Right atrium auricular region (tissue), 2 donors: ENCODE measurements around the gene PSMB7. TPM values are rescaled to one million over a fixed set of nuclear protein-coding genes. Genes with fewer than 3 reads are reported as not detected.
A peak's percentile ranks its signal among the peaks of the same experiment; 100 is the strongest.

Experiments used
- DNase-seq: peaks from one replicate; pipeline ENCODE4 v3.0.0-alpha.2; 2019; ENCODE audit warnings: low spot score
- H3K27ac ChIP-seq, 2 donors: fragments of 200-600 bp; sonication (generic); 1 replicate in 1 of 2; 2 replicates in 1 of 2; pipeline ENCODE4 v1.5.1; 2016 to 2019
- H3K27me3 ChIP-seq, 2 donors: fragments of 200-600 bp; sonication (generic); one replicate each; pipeline versions ENCODE4 v1.5.1 to v1.6.0; 2017 to 2019
- H3K36me3 ChIP-seq: fragments of 200-600 bp; sonication (generic); one replicate; pipeline ENCODE4 v1.5.1; 2016
- H3K4me1 ChIP-seq, 2 donors: fragments of 200-600 bp; sonication (generic); one replicate each; pipeline versions ENCODE4 v1.5.1 to v1.6.0; 2017 to 2019
- H3K4me3 ChIP-seq, 2 donors: fragments of 200-600 bp; sonication (generic); 1 replicate in 1 of 2; 2 replicates in 1 of 2; pipeline ENCODE4 v1.5.1; 2017 to 2019; ENCODE audit warnings: mild to moderate bottlenecking in 1 of 2, moderate library complexity in 1 of 2
- H3K9me3 ChIP-seq, 2 donors: fragments of 200-600 bp; sonication (generic); one replicate each; pipeline ENCODE4 v1.5.1; 2019
- total RNA-seq, 2 donors: library from RNA; depleted of rRNA; stranded (reverse); fragments of >200 nt; gene quantifications; one replicate each; pipeline ENCODE4 v1.1.0, GENCODE V29; 2016
- TF ChIP-seq, protein P1 (sequence below), 2 donors: fragments of 200-600 bp; sonication (generic); IDR thresholded peaks; one replicate each; pipeline ENCODE4 v1.5.1; 2019; ENCODE audit warnings: antibody characterized with exemption in 2 of 2

The PSMB7 gene
- total RNA-seq, 2 donors from 2014 or later = 178 to 207 TPM

DNA sequence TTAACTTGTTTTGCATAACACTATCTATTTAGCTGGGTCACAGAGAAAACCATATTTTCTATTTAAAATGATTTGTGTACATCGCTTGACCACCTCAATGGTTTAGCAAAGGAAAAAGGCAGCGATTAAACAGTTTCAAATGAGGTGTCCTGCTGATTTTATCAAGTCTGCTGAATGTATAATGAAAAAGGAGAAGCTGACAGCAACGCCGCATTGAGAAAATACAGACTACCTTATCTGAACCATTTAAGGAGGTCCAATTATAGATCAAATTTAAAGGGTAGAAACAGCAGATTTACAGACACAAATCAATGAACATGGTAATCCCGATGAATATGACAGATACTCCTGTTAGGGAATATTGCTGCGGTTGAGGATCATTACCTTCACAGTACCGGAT is 29.6 kb downstream of the PSMB7 start:
- Histone ChIP-seq H3K4me1 (peaks cover 0 to 30% of the 10 kb centered on the region in 2 donors), H3K4me3 (no peak overlapping the region), H3K9me3 (no peaks in the 10 kb centered on the region), H3K27me3 (no peaks in the 10 kb centered on the region), H3K36me3 (peaks cover 10% of the 10 kb centered on the region), H3K27ac (no peak overlapping the region)
- DNase-seq = no peak
- TF ChIP-seq, protein P1, sequence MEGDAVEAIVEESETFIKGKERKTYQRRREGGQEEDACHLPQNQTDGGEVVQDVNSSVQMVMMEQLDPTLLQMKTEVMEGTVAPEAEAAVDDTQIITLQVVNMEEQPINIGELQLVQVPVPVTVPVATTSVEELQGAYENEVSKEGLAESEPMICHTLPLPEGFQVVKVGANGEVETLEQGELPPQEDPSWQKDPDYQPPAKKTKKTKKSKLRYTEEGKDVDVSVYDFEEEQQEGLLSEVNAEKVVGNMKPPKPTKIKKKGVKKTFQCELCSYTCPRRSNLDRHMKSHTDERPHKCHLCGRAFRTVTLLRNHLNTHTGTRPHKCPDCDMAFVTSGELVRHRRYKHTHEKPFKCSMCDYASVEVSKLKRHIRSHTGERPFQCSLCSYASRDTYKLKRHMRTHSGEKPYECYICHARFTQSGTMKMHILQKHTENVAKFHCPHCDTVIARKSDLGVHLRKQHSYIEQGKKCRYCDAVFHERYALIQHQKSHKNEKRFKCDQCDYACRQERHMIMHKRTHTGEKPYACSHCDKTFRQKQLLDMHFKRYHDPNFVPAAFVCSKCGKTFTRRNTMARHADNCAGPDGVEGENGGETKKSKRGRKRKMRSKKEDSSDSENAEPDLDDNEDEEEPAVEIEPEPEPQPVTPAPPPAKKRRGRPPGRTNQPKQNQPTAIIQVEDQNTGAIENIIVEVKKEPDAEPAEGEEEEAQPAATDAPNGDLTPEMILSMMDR (IDR thresholded peaks at IDR 0.05) = no peak

DNA sequence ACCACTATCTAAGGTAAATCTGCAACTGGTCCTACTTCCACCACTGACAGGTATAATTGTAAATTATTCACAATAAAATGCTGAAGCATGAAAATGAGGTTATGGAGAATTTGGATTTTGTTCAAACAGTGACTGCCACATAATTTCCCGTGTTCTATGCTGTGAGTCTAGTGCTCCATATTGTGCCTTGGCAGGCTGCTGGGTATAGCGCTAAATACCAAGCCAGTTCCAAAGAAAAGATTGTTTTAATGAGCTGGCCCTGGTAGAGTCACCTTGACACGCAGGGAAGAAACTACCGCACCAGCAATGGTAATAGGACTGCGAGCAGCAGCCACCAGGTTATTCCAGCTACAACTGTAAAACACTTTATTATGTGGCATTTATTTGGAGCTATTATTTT is 30.4 kb downstream of the PSMB7 start:
- TF ChIP-seq, protein P1 (IDR thresholded peaks at IDR 0.05) = no peak
- H3K36me3 ChIP-seq = peaks cover 10% of the 10 kb centered on the region
- no peak for DNase-seq

DNA sequence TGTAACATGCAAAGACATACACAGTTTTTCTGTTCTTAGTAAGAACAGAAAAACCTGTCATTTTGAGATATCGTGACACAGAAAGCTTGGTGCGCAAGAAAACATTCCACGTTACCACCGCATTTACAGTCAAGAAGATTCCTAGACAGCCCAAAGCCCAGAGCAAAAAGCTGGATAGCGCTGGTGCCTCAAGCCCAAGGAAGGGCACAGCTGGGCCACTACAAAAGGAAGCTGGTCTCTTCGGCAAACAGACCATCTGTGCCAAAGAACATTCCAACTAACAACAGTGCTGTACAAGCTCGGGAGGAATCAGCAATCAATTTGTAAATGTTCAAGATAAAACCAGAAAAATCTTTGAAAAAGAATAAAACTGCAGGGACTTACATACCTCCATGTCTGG is 31.0 kb downstream of the PSMB7 start:
- Histone ChIP-seq H3K4me3 (no peak overlapping the region), H3K27ac (no peak overlapping the region), H3K36me3 (peaks cover 10% of the 10 kb centered on the region), H3K4me1 (peaks cover 0 to 20% of the 10 kb centered on the region in 2 donors), H3K9me3 (no peaks in the 10 kb centered on the region), H3K27me3 (no peaks in the 10 kb centered on the region)
- TF ChIP-seq, protein P1 (IDR thresholded peaks at IDR 0.05) = no peak
- DNase-seq = no peak

More for the DNA sequence above, 30.4 kb downstream of the PSMB7 start:
- no peaks in the 10 kb centered on the region for H3K9me3 ChIP-seq
- peaks cover 0 to 27% of the 10 kb centered on the region in 2 donors for H3K4me1 ChIP-seq
- no peak overlapping the region for H3K27ac ChIP-seq
- no peaks in the 10 kb centered on the region for H3K27me3 ChIP-seq
- H3K4me3 ChIP-seq = no peak overlapping the region

DNA sequence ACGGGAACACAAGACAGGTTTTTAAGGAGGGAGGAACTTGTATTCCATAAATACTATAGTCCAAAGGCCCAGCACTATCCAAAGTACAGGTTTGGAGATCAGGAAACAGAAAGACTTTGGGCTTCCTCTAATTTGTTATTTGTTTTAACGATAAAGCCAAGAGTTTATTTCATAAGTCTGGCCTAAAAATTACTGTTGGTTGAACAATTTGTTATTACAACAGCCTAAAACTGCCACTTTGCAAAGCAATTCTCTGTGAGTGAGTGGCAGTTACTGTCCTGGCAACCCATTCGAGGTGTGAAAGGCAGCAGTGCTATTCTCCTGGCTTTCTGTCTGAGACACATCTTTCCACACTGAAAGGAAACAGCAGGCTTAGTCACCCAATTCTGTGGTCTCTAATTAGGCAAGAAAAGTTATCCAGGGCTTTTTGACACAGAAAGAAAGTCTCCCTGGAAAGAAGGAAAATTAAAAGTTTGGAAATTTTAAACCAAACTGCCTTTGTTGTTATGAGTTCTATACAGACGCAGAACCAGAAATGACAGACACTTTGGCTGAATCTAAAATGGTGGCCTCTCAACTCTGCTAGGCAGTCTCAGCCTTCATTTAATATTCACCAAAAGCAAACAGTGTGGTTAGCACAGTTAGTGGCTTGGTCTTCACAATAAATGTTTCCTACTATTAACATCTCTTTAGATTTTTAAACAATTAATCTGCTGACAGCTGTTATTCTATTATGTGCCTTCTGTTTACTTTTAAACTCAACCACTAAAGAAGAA is 33.9 kb downstream of the PSMB7 start:
- no peak for DNase-seq
- no peaks in the 10 kb centered on the region for H3K27me3 ChIP-seq
- TF ChIP-seq, protein P1 (IDR thresholded peaks at IDR 0.05) = no peak
- H3K27ac ChIP-seq = no peak overlapping the region
- H3K36me3 ChIP-seq = peaks cover 10% of the 10 kb centered on the region
- no peak overlapping the region for H3K4me3 ChIP-seq
- H3K9me3 ChIP-seq = no peaks in the 10 kb centered on the region
- peaks cover 0 to 33% of the 10 kb centered on the region in 2 donors for H3K4me1 ChIP-seq

DNA sequence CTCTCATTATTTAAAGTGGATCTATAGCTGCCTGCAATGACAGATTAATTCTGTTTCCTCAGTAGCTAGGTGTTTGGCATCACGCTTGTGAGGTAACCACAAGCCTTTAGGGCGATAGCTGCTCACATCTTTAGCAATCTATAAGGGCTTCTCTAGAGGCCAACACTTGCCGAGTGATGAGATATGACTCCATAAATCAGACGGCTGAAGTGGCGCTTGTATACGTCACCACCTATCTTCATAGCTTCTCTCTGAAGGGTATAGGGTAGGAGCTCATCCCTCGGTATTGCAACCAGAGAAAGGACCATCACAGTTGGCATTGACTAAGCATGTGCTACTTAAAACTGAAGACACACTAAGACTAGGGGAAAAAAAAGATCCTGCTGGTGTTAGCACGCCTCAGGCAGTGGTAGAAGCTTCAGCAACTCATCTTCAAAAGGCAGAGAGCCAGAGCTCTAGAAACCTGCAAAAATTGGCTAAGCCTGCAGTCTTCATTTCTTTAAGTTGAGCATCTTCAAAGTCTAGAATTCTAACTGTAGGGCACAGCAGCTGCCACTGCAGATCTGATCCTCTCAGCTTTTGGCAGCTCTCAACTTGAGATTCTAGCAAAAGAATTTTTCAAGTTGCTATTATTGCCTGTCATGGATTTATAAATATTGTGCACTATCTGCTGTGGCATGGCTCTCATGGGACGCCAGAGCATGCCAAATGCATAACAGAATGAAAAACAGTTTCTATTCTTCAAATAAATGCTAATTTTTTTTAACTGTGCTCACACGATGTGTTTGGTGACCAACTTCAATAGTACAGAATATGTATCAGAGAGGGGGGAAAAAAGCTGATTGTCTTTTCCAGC is 37.5 kb downstream of the PSMB7 start:
- Histone ChIP-seq H3K4me3 (no peak overlapping the region), H3K27me3 (no peaks in the 10 kb centered on the region), H3K4me1 (peaks cover 0 to 25% of the 10 kb centered on the region in 2 donors), H3K9me3 (no peaks in the 10 kb centered on the region), H3K36me3 (no peaks in the 10 kb centered on the region), H3K27ac (peak overlapping the region in 1 of 2 donors; percentile 35)
- TF ChIP-seq, protein P1 (IDR thresholded peaks at IDR 0.05) = no peak
- no peak for DNase-seq
